Esophagus squamous epithelium (tissue), 4 donors: Measurements from ENCODE around the gene AMN.

Experiments used
- POLR2A ChIP-seq, 4 donors: fragments of 450-650 bp; IDR thresholded peaks; one replicate each; pipeline ENCODE4 v1.6.1; 2017; ENCODE audit warnings: antibody characterized with exemption in 4 of 4, mild to moderate bottlenecking in 4 of 4, moderate library complexity in 3 of 4
- TF ChIP-seq, protein P1 (sequence below), 6 experiments: fragments of 450-650 bp in 4 of 6; fragments of 200-600 bp in 2 of 6; sonication (generic) in 2 of 6; IDR thresholded peaks; one replicate each; pipeline ENCODE4 v1.5.1; 2016 to 2019; ENCODE audit warnings: antibody characterized with exemption in 6 of 6, mild to moderate bottlenecking in 4 of 6, moderate library complexity in 4 of 6

DNA sequence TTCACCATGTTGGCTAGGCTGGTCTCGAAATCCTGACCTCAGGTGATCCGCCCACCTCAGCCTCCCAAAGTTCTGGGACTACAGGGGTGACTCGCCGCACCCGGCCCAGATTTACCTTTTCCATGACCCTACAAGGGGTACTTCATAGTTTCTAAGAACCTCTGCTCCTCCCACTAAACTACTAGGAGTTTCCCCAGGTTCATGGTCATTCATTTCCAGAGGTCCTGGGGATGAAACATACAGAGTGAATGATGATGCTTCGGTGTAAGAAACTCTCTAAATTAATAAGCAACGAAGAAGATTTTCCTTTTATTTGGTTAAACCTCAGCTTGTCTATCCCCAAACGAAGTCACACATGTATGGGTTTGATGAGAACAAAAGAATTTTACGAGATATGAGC, 56.9 kb downstream of the AMN start:
- TF ChIP-seq, protein P1, sequence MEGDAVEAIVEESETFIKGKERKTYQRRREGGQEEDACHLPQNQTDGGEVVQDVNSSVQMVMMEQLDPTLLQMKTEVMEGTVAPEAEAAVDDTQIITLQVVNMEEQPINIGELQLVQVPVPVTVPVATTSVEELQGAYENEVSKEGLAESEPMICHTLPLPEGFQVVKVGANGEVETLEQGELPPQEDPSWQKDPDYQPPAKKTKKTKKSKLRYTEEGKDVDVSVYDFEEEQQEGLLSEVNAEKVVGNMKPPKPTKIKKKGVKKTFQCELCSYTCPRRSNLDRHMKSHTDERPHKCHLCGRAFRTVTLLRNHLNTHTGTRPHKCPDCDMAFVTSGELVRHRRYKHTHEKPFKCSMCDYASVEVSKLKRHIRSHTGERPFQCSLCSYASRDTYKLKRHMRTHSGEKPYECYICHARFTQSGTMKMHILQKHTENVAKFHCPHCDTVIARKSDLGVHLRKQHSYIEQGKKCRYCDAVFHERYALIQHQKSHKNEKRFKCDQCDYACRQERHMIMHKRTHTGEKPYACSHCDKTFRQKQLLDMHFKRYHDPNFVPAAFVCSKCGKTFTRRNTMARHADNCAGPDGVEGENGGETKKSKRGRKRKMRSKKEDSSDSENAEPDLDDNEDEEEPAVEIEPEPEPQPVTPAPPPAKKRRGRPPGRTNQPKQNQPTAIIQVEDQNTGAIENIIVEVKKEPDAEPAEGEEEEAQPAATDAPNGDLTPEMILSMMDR (IDR thresholded peaks at IDR 0.05) = no peak
- no peak for TF ChIP-seq POLR2A (IDR thresholded peaks at IDR 0.05)
